Nephron (organoid): ENCODE data around the gene MYCN.
"Not testable (repeated sequence)": the region's sequence is repeated elsewhere in the genome, so short reads cannot be mapped to it uniquely, and the experiment has no call there.

Source experiments
- H3K27ac Mint-ChIP-seq, 3 experiments: 2 replicates each; pipeline ENCODE4 v1.8.0; 2020; ENCODE audit warnings: mixed read lengths in 3 of 3, mild to moderate bottlenecking in 2 of 3, moderate library complexity in 1 of 3
- H3K27me3 Mint-ChIP-seq: 2 replicates; pipeline ENCODE4 v1.8.0; 2021; ENCODE audit warnings: low read depth, mild to moderate bottlenecking, moderate library complexity, mixed read lengths
- H3K36me3 Mint-ChIP-seq: 2 replicates; pipeline ENCODE4 v1.8.0; 2020; ENCODE audit warnings: low read depth, mixed read lengths
- H3K4me1 Mint-ChIP-seq: 2 replicates; pipeline ENCODE4 v1.8.0; 2020; ENCODE audit warnings: mixed read lengths
- H3K4me3 Mint-ChIP-seq, 3 experiments: 2 replicates each; pipeline ENCODE4 v1.8.0; 2020; ENCODE audit warnings: mild to moderate bottlenecking in 3 of 3, mixed read lengths in 3 of 3, moderate library complexity in 2 of 3
- H3K9me3 Mint-ChIP-seq: 2 replicates; pipeline ENCODE4 v1.8.0; 2020; ENCODE audit warnings: mixed read lengths
- TF ChIP-seq, protein P1 (sequence below), 3 experiments: fragments of 200-600 bp; sonication (generic); IDR thresholded peaks; one replicate each; pipeline ENCODE4 v1.5.0; 2021; ENCODE audit warnings: antibody characterized with exemption in 3 of 3; ENCODE audit not compliant: unreplicated experiment in 3 of 3

The MYCN gene

DNA sequence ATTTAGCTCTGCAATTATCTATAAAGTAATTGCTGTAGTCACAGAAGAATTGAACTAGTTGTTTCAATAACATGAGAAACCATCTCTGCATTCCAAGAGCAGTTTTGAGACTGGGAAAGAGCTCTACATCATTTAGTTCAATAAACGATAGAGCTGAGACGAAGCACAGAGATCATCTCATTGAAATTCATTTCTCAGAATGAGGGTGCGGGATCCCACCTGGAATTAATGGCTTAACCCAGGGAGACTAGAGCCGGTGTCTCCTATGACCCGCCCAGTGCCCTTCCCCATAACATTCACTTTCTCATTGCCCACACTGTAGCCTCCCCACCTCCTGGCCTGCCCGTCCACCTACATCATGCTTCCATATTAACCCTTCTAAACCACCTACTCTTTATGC is 8.8 kb downstream of the MYCN start:
- Mint-ChIP-seq H3K36me3 (peaks cover 40% of the 10 kb centered on the region), H3K27me3 (peaks cover 4% of the 10 kb centered on the region), H3K27ac (no peak overlapping the region), H3K4me3 (no peak overlapping the region), H3K9me3 (no peaks in the 10 kb centered on the region), H3K4me1 (peaks cover 17% of the 10 kb centered on the region)
- TF ChIP-seq, protein P1, sequence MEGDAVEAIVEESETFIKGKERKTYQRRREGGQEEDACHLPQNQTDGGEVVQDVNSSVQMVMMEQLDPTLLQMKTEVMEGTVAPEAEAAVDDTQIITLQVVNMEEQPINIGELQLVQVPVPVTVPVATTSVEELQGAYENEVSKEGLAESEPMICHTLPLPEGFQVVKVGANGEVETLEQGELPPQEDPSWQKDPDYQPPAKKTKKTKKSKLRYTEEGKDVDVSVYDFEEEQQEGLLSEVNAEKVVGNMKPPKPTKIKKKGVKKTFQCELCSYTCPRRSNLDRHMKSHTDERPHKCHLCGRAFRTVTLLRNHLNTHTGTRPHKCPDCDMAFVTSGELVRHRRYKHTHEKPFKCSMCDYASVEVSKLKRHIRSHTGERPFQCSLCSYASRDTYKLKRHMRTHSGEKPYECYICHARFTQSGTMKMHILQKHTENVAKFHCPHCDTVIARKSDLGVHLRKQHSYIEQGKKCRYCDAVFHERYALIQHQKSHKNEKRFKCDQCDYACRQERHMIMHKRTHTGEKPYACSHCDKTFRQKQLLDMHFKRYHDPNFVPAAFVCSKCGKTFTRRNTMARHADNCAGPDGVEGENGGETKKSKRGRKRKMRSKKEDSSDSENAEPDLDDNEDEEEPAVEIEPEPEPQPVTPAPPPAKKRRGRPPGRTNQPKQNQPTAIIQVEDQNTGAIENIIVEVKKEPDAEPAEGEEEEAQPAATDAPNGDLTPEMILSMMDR (IDR thresholded peaks at IDR 0.05; ENCODE audit: unreplicated experiment in 3 of 3): no peak

DNA sequence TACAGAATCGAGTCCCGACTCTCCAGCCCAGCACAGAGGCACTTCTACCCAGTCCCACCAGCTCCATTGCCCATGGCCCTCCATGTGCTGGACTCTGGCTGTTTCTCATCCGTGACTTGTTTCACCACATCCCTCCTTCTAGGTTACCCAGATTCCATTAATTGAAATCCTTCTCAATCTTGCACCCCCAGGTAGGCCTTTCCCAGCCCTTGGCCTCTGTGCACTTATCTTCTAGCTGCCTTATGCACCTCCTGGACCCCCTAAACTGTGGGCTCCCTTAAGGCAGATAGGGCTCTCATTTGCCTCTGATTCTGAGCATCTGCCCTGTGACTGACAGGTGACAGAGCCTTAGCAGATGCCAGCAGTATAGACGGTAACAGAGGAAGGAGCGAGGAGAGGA is 9.2 kb downstream of the MYCN start:
- H3K36me3 Mint-ChIP-seq: peaks cover 39% of the 10 kb centered on the region
- no peak overlapping the region for H3K27ac Mint-ChIP-seq
- TF ChIP-seq, protein P1 (IDR thresholded peaks at IDR 0.05; ENCODE audit: unreplicated experiment in 3 of 3): no peak
- H3K4me1 Mint-ChIP-seq: peaks cover 15% of the 10 kb centered on the region
- H3K27me3 Mint-ChIP-seq: peaks cover 4% of the 10 kb centered on the region
- H3K9me3 Mint-ChIP-seq: no peaks in the 10 kb centered on the region
- no peak overlapping the region for H3K4me3 Mint-ChIP-seq

DNA sequence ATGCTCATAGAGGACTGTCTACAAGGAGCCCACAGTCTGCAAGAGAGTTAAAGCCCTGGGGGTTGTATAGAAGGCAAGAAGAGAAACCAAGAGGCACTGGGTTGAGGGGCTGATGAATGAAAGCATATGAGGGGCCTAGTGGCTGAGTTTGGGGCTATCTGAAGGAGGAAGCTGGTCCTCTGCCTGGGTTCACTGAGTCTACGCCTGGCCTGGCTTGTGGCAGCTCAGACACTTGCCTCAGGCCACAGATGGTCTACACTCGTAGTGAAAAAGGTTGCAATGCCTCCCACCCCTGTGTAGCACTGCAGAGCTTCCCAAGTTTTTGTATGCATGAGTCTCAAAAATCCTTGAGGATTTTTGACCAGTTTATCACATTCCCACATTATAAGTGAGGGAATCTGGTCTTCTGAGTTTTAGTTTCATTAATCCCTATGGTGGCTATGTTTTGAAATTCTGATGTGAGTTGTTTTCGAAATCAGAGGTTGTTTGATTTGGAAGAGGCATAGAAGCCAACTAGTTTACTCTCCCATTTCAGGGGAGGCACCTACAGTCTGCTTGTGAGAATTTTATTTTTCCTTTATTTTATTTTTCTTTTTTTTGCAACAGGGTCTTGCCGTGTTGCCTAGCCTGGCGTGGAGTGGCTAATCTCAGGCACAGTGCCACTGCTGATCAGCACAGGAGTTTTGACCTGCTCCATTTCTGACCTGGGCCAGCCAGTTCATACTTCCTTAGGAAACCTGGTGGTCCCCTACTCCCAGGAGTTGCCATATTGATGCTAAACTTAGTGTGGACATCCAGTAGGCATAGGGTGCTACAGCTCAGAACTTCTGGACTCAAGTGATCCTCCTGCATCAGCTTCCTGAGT is 10.0 kb downstream of the MYCN start:
- H3K9me3 Mint-ChIP-seq: no peaks in the 10 kb centered on the region
- no peak overlapping the region for H3K4me3 Mint-ChIP-seq
- peaks cover 6% of the 10 kb centered on the region for H3K27me3 Mint-ChIP-seq
- H3K27ac Mint-ChIP-seq: no peak overlapping the region
- H3K36me3 Mint-ChIP-seq: peaks cover 33% of the 10 kb centered on the region
- H3K4me1 Mint-ChIP-seq: peaks cover 7% of the 10 kb centered on the region
- TF ChIP-seq, protein P1 (IDR thresholded peaks at IDR 0.05; ENCODE audit: unreplicated experiment in 3 of 3): no peak

GRCh38 chr2:15951936-15952335 is 11.6 kb downstream of the MYCN start:
- Mint-ChIP-seq H3K36me3 (peaks cover 17% of the 10 kb centered on the region), H3K4me1 (peaks cover 12% of the 10 kb centered on the region)
- not testable (repeated sequence) for H3K27me3 Mint-ChIP-seq, H3K9me3 Mint-ChIP-seq, H3K27ac Mint-ChIP-seq, H3K4me3 Mint-ChIP-seq

- Mint-ChIP-seq H3K4me1 (peaks cover 12% of the 10 kb centered on the region), H3K27me3 (peaks cover 10% of the 10 kb centered on the region), H3K9me3 (no peaks in the 10 kb centered on the region), H3K4me3 (no peak overlapping the region), H3K27ac (no peak overlapping the region), H3K36me3 (peaks cover 11% of the 10 kb centered on the region)
- TF ChIP-seq, protein P1 (IDR thresholded peaks at IDR 0.05; ENCODE audit: unreplicated experiment in 3 of 3): no peak
Measured at GRCh38 chr2:15952451-15953146, 12.2 kb downstream of the MYCN start.

DNA sequence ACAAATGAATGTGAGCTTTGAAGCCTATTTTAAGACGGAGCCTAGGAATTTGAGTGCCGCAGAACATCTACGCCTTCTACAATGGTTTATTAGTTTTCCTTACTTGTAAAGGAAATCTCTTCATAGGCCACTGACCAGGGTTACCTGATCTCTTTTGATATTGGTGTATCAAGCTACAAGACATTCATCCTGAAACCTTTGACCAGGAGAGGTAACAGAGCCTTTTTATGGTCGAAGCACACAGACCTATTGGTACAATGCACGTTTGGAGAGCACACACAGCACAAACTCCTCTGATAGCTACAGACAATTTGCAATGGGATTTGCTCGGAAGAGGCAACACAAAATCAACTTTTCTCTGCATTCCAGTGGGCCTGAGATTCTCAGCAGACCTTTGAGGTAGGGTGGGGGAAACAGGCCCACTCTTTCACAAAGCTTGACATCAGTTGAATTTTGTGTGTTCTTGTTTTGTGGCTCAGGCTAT is 12.8 kb downstream of the MYCN start:
- no peak overlapping the region for H3K27ac Mint-ChIP-seq
- peaks cover 7% of the 10 kb centered on the region for H3K36me3 Mint-ChIP-seq
- H3K4me3 Mint-ChIP-seq: no peak overlapping the region
- H3K4me1 Mint-ChIP-seq: peaks cover 12% of the 10 kb centered on the region
- TF ChIP-seq, protein P1 (IDR thresholded peaks at IDR 0.05; ENCODE audit: unreplicated experiment in 3 of 3): no peak
- peaks cover 10% of the 10 kb centered on the region for H3K27me3 Mint-ChIP-seq
- H3K9me3 Mint-ChIP-seq: no peaks in the 10 kb centered on the region
